IPS-NIHi11 (cell line): Measurements from ENCODE around the gene SH3BP4.

Experiments
- DNase-seq: peaks from one replicate; pipeline ENCODE4 v3.0.0; 2012; ENCODE audit warnings: mixed read lengths, low spot score

The SH3BP4 gene

GRCh38 chr2:234999740-235000425, 48.1 kb downstream of the SH3BP4 start:
- no peak for DNase-seq

DNA sequence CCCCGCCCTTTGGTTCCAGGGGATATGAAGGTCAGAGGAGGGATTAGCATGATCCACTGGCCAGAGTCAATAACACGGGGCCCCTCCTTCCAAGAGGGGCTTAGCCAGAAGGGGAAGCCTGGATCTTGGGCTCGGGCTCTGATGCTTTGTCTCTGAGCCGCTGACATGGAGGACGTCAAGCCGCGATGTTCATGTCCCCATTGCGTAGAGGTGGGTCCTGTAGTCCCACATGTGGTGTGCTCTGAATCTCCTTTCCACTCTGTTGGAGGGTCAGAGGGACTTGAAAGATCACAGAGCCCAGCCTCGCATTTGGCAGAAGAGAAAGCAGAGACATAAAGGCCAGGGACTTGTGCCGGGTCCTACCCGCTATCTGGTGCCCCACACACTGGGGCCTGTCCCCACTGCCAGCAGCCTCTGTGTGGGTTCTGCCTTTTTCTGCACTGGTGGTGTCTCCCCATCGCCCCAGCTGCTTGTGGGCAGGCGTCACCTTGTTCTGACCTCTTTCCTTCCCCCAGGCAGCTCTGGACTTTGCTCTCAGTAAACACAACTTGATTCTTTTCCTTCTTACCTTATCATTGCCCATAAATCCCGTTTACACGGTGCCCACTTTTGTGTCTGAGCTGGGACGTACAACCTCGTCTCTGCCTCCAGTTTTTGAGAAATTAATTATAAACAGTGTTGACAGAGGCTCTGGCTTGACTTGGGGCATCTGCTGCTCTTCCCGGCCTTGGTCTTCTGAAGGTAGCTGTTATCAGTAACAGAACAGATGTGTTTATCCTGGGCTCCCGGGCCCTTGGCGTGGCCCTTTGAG, 48.8 kb downstream of the SH3BP4 start:
- DNase-seq: no peak

- DNase-seq: no peak
Observed at GRCh38 chr2:235001237-235002133, 49.7 kb downstream of the SH3BP4 start.

GRCh38 chr2:235002198-235003095, 50.6 kb downstream of the SH3BP4 start:
- no peak for DNase-seq

GRCh38 chr2:235003096-235003775, 51.4 kb downstream of the SH3BP4 start:
- DNase-seq: no peak

- no peak for DNase-seq
Observed at GRCh38 chr2:235004329-235004903, 52.6 kb downstream of the SH3BP4 start.

GRCh38 chr2:235005023-235005422, 53.2 kb downstream of the SH3BP4 start:
- DNase-seq: no peak

DNA sequence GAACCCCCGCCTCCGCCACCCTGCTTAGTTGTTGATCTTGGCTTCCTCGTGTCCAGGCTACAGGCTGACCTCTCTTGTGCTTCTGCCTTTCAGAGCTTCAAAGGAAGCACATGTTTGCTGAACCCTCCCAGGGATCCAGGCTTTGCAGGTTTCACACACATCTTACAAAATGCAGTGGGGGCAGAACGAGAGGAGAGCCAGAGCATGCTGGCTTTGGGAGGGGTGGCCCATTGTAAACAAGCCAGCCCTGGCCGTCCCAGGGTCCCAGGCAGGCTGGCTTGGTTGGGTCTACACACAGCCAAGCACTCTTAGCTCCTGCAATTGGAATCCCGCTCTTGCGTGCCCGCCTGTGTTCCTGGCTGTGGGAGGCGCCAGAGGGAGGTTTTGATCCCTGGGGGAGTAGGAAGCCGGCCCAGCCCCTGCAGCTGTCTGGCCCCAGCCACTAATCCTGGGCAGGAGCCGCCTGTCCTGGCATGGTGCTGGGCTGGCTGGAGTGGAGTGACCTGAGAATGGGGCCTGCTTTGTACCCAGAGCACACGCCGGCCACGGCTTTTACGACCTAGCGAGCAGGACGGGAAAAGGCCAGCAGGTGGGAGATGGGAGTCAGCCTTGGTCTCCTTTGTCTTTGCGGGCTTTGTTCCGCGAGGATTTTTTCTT, 53.9 kb downstream of the SH3BP4 start:
- DNase-seq: peak; percentile 81

- no peak for DNase-seq
Observed at GRCh38 chr2:235006461-235006860, 54.6 kb downstream of the SH3BP4 start.

DNA sequence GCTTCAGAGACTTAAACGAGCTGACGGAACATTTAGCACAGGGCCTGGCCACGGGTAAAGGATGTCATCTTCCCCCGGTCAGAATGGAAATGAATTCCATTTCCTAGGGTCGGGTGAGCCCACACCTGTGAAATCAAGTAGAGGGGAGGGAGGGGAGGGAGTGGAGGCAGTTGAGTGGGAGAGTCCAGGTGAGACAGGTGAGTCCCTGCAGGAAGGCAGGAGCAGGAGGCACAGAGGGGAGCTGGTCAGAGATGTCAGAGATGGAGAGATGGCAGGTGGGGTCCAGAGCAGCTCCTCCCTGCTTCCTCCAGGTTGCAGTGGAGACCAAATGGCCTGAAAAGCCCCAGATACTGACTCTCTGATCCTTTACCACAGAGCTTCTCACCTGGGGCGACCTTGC, 55.2 kb downstream of the SH3BP4 start:
- no peak for DNase-seq

- DNase-seq: no peak
Observed at GRCh38 chr2:235007664-235008457, 56.0 kb downstream of the SH3BP4 start.

- DNase-seq: no peak
Observed at GRCh38 chr2:235008584-235009044, 56.8 kb downstream of the SH3BP4 start.

- no peak for DNase-seq
Observed at GRCh38 chr2:235009081-235009480, 57.3 kb downstream of the SH3BP4 start.

GRCh38 chr2:235010117-235010714, 58.4 kb downstream of the SH3BP4 start:
- no peak for DNase-seq

DNA sequence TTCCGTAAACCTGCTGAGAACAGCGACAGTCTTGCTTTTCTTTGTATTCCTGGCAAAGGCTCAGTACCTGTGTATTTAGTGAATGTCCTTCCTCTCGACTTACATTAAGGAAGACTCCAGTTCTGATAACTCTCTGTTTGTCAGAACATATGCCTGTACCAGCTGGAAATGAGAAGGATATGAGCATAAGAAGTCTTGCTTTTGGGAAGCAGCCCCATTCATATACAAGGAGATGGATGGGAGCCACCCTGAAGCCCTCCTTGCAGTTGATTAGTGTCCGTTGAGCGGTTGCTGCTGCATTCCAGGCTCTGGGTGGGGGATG, 59.8 kb downstream of the SH3BP4 start:
- no peak for DNase-seq

GRCh38 chr2:235011929-235012631, 60.3 kb downstream of the SH3BP4 start:
- peak; percentile 68 for DNase-seq

DNA sequence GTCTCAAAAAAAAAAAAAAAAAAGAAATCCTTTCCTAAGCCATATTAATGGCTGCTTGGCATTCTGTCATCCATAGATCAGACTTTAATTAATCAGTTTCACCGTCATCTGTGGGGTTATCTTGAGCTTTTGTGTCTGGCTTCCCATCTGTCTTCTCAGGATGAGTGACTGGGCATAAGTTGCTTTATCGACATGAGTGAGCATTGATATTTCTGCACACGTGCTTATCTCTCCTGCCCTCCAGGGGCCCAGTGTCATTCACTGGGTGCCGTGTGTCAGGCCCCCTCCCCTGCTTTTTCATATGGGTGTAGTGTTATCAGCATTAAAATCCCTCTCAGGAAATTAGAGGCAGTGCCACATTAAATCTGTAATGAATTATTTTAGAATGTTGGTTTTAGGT, 65.6 kb downstream of the SH3BP4 start:
- DNase-seq: no peak

DNA sequence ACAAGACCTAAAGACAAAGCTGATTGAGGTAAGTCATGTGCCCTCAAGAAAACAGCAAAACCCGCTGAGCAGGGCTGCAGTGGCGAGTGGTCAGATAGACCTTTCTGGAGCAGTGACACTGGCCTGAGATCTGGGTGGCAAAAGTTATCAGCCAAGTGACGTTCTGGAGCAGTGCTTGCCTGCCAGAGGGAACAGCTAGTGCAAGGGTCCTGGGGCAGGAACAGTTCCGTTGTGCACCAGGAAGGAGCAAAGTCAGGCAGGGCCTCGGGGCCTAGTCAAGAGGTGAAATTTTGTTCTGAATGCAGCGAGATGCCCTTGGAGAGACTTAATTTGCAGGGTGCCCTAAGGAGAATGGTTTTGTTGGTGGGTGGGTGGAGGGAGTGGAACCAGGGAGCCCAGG, 67.0 kb downstream of the SH3BP4 start:
- no peak for DNase-seq
